Astrocyte (in vitro differentiated cells and primary cell): Measurements from ENCODE around the gene ENOX1. TPM values are rescaled to one million over a fixed set of nuclear protein-coding genes. Genes with fewer than 3 reads are reported as not detected.

Experiments used
- DNase-seq: peaks from one replicate; pipeline ENCODE4 v3.0.0-alpha.2; 2010; ENCODE audit warnings: low read depth
- FAIRE-seq: peaks from 2 replicates; lab custom pipeline; 2011; peaks lifted over from hg19 to GRCh38; lab: Jason Lieb, UNC
- H2AFZ ChIP-seq: 2 replicates; pipeline ENCODE4 v1.6.0; 2012; ENCODE audit warnings: low read depth, low read length, inconsistent platforms
- H3K27ac ChIP-seq: 2 replicates; pipeline ENCODE4 v1.5.1; 2011; ENCODE audit warnings: low read depth, low read length, inconsistent platforms
- H3K27me3 ChIP-seq: 2 replicates; pipeline ENCODE4 v1.6.0; 2011; ENCODE audit warnings: low read length, inconsistent platforms; ENCODE audit not compliant: insufficient read depth
- H3K36me3 ChIP-seq: 2 replicates; pipeline ENCODE4 v1.5.1; 2011; ENCODE audit warnings: low read length, inconsistent platforms; ENCODE audit not compliant: insufficient read depth
- H3K4me1 ChIP-seq: 2 replicates; pipeline ENCODE4 v1.5.1; 2011; ENCODE audit warnings: low read length, inconsistent platforms; ENCODE audit not compliant: insufficient read depth
- H3K4me2 ChIP-seq: 2 replicates; pipeline ENCODE4 v1.6.0; 2012; ENCODE audit warnings: low read length, inconsistent platforms
- H3K4me3 ChIP-seq: 2 replicates; pipeline ENCODE4 v1.5.1; 2011; ENCODE audit warnings: low read depth, mild to moderate bottlenecking, low read length, inconsistent platforms; ENCODE audit not compliant: insufficient read depth
- H3K79me2 ChIP-seq: 2 replicates; pipeline ENCODE4 v1.6.0; 2012; ENCODE audit warnings: mild to moderate bottlenecking, low read length, inconsistent platforms; ENCODE audit not compliant: insufficient read depth
- H3K9ac ChIP-seq: 2 replicates; pipeline ENCODE4 v1.6.0; 2012; ENCODE audit warnings: mild to moderate bottlenecking, low read length, inconsistent platforms
- H3K9me3 ChIP-seq: 2 replicates; pipeline ENCODE4 v1.5.1; 2012; ENCODE audit warnings: low read depth, mild to moderate bottlenecking, low read length, inconsistent platforms; ENCODE audit not compliant: insufficient read depth
- H4K20me1 ChIP-seq: 2 replicates; pipeline ENCODE4 v1.6.0; 2012; ENCODE audit warnings: low read length, inconsistent platforms; ENCODE audit not compliant: insufficient read depth
- H3K27ac Mint-ChIP-seq: one replicate; pipeline ENCODE4 v1.8.0; 2021; ENCODE audit warnings: mild to moderate bottlenecking, mixed read lengths; ENCODE audit not compliant: unreplicated experiment
- H3K27me3 Mint-ChIP-seq: one replicate; pipeline ENCODE4 v1.8.0; 2021; ENCODE audit warnings: low read depth, mixed read lengths; ENCODE audit not compliant: unreplicated experiment
- H3K36me3 Mint-ChIP-seq: one replicate; pipeline ENCODE4 v1.8.0; 2021; ENCODE audit warnings: low read depth, mixed read lengths; ENCODE audit not compliant: unreplicated experiment
- H3K4me1 Mint-ChIP-seq: one replicate; pipeline ENCODE4 v1.8.0; 2021; ENCODE audit warnings: low read depth, mixed read lengths; ENCODE audit not compliant: unreplicated experiment
- H3K4me3 Mint-ChIP-seq: one replicate; pipeline ENCODE4 v1.8.0; 2021; ENCODE audit warnings: mild to moderate bottlenecking, moderate library complexity, mixed read lengths; ENCODE audit not compliant: unreplicated experiment
- H3K9me3 Mint-ChIP-seq: one replicate; pipeline ENCODE4 v1.8.0; 2021; ENCODE audit warnings: mild to moderate bottlenecking, mixed read lengths; ENCODE audit not compliant: unreplicated experiment
- EZH2 ChIP-seq: IDR thresholded peaks from 2 replicates; pipeline ENCODE4 v1.6.1; 2012; ENCODE audit warnings: mild to moderate bottlenecking, low read length, inconsistent platforms; ENCODE audit not compliant: insufficient read depth
- total RNA-seq: library from RNA; stranded (reverse); gene quantifications from 2 replicates; pipeline ENCODE4 v1.2.1, GENCODE V29; 2021
- TF ChIP-seq, protein P1 (sequence below): IDR thresholded peaks from 2 replicates; pipeline ENCODE4 v1.5.1; 2011; ENCODE audit warnings: low read depth, mild to moderate bottlenecking, inconsistent platforms, low read length, moderate library complexity; ENCODE audit not compliant: insufficient read depth

Gene ENOX1
- total RNA-seq, 1 donor from 2014 or later, result 2.3 TPM

DNA sequence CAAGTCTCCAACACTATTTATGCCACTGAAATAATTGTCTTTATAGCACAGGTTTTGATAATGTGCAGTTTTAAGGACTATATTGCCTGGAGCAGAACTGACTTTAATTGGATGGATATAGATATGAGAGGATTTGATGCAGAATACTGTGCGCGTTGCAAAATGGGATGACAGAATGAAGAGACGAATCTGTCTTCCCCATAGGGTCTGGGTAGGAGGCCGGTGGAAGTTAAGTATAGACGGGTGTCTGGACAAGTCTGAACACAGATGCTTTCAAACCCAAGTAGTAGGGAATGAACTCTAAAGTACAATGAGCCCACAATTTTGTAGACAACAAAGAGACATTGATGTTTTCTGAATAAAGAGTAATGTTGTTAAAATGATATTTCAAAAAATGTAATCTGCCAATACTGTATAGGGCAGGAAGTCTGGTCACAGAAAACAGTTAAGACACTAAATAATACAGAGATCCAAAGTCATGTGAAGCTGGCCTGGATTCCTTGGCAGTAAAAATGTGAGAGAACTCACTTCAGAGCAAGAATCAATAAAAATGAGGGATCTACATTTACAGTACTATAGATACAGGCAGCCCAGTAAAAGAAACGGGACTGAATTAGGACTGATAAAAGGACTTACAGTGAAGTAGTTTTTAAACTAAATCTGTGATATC lies 125.5 kb downstream of the ENOX1 start:
- TF ChIP-seq EZH2, result no peak
- TF ChIP-seq, protein P1, sequence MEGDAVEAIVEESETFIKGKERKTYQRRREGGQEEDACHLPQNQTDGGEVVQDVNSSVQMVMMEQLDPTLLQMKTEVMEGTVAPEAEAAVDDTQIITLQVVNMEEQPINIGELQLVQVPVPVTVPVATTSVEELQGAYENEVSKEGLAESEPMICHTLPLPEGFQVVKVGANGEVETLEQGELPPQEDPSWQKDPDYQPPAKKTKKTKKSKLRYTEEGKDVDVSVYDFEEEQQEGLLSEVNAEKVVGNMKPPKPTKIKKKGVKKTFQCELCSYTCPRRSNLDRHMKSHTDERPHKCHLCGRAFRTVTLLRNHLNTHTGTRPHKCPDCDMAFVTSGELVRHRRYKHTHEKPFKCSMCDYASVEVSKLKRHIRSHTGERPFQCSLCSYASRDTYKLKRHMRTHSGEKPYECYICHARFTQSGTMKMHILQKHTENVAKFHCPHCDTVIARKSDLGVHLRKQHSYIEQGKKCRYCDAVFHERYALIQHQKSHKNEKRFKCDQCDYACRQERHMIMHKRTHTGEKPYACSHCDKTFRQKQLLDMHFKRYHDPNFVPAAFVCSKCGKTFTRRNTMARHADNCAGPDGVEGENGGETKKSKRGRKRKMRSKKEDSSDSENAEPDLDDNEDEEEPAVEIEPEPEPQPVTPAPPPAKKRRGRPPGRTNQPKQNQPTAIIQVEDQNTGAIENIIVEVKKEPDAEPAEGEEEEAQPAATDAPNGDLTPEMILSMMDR, result no peak
- Mint-ChIP-seq H3K9me3 (no peaks in the 10 kb centered on the region), H3K27ac (no peak overlapping the region), H3K36me3 (no peaks in the 10 kb centered on the region), H3K27me3 (no peaks in the 10 kb centered on the region), H3K4me1 (peaks cover 19% of the 10 kb centered on the region), H3K4me3 (no peak overlapping the region)
- Histone ChIP-seq H3K9ac (no peak overlapping the region), H4K20me1 (no peaks in the 10 kb centered on the region), H3K27ac (no peak overlapping the region), H3K9me3 (no peaks in the 10 kb centered on the region), H3K36me3 (no peaks in the 10 kb centered on the region), H2AFZ (no peak overlapping the region), H3K4me2 (no peak overlapping the region), H3K27me3 (no peaks in the 10 kb centered on the region), H3K4me3 (no peak overlapping the region), H3K4me1 (peaks cover 4% of the 10 kb centered on the region), H3K79me2 (no peaks in the 10 kb centered on the region)
- FAIRE-seq, result no peak
- no peak for DNase-seq

DNA sequence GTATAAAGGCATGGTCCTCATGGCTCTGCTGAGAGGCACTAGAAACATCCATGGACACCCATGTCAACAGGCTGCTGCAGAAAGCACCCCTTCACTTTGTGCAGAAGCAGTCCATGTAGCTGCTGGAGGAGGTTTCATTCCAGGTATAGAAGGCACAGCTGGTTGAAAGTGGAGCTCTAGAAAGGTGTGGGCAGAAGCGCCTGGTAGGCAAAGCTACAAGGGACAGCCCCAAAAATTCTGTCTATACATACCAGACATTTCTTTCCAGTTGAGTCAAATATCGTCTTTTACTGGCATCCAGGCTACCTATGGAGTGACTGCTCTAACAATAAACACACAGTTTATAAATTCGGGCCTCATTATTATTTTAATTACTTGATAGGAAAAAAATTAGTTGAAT lies 129.3 kb downstream of the ENOX1 start:
- no peak overlapping the region for H3K9ac ChIP-seq
- H4K20me1 ChIP-seq, result no peaks in the 10 kb centered on the region
- no peak overlapping the region for H3K27ac ChIP-seq
- Mint-ChIP-seq H3K27me3 (no peaks in the 10 kb centered on the region), H3K36me3 (no peaks in the 10 kb centered on the region), H3K4me1 (peaks cover 2% of the 10 kb centered on the region), H3K27ac (no peak overlapping the region), H3K9me3 (no peaks in the 10 kb centered on the region), H3K4me3 (no peak overlapping the region)
- H3K36me3 ChIP-seq, result no peaks in the 10 kb centered on the region
- no peaks in the 10 kb centered on the region for H3K79me2 ChIP-seq
- H2AFZ ChIP-seq, result no peak overlapping the region
- H3K4me2 ChIP-seq, result no peak overlapping the region
- DNase-seq, result no peak
- no peaks in the 10 kb centered on the region for H3K27me3 ChIP-seq
- TF ChIP-seq, protein P1, result no peak
- TF ChIP-seq EZH2, result no peak
- no peak for FAIRE-seq
- H3K4me3 ChIP-seq, result no peak overlapping the region
- no peaks in the 10 kb centered on the region for H3K9me3 ChIP-seq
- no peaks in the 10 kb centered on the region for H3K4me1 ChIP-seq

DNA sequence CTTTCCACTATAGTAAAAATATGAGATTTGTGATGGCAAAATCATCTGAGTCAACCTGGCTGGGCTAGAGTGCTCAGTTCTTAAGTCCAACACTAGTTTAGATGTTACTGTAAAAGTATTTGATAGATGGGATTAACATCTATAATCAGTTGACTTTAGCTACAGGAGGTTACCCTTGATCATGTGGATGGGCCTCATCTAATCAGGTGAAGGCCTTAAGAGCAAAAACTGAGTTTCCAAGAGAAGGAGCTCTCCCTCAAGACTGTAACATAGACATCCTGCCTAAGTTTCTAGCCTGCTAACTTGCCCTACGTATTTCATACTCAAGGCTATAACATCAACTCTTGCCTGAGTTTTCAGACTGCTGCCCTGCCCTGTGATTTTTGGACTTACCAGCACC lies 132.8 kb downstream of the ENOX1 start:
- Histone ChIP-seq H3K79me2 (no peaks in the 10 kb centered on the region), H3K4me3 (no peak overlapping the region), H3K9me3 (no peaks in the 10 kb centered on the region), H2AFZ (no peak overlapping the region), H3K4me1 (no peaks in the 10 kb centered on the region), H4K20me1 (no peaks in the 10 kb centered on the region), H3K27me3 (no peaks in the 10 kb centered on the region), H3K9ac (no peak overlapping the region), H3K4me2 (no peak overlapping the region), H3K27ac (no peak overlapping the region), H3K36me3 (no peaks in the 10 kb centered on the region)
- FAIRE-seq, result no peak
- Mint-ChIP-seq H3K27me3 (no peaks in the 10 kb centered on the region), H3K27ac (no peak overlapping the region), H3K4me1 (no peaks in the 10 kb centered on the region), H3K4me3 (no peak overlapping the region), H3K9me3 (no peaks in the 10 kb centered on the region), H3K36me3 (no peaks in the 10 kb centered on the region)
- TF ChIP-seq EZH2, result no peak
- TF ChIP-seq, protein P1, result no peak
- no peak for DNase-seq
